Neuronal stem cell (in vitro differentiated cells): ENCODE data around the gene APPBP2.

Experiments used
- DNase-seq: peaks from one replicate; pipeline ENCODE4 v3.0.0-alpha.2; 2013; ENCODE audit warnings: low spot score
- H2AFZ ChIP-seq: one replicate; pipeline ENCODE4 v1.6.1; 2013; ENCODE audit warnings: mild to moderate bottlenecking, low read length, inconsistent platforms
- H2AK5ac ChIP-seq: 2 replicates; pipeline ENCODE4 v1.6.1; 2013; ENCODE audit warnings: low read depth, mild to moderate bottlenecking, inconsistent platforms, low read length, moderate library complexity, mixed read lengths
- H2BK120ac ChIP-seq: 2 replicates; pipeline ENCODE4 v1.6.1; 2013; ENCODE audit warnings: low read depth, mild to moderate bottlenecking, inconsistent platforms, low read length, moderate library complexity, mixed read lengths
- H2BK12ac ChIP-seq: one replicate; pipeline ENCODE4 v1.6.1; 2013; ENCODE audit warnings: low read length, inconsistent platforms
- H2BK15ac ChIP-seq: 2 replicates; pipeline ENCODE4 v1.6.1; 2013; ENCODE audit warnings: mild to moderate bottlenecking, low read length, inconsistent platforms, mixed read lengths
- H2BK5ac ChIP-seq: one replicate; pipeline ENCODE4 v1.6.1; 2013; ENCODE audit warnings: inconsistent platforms, mild to moderate bottlenecking, low read length, moderate library complexity
- H3K14ac ChIP-seq: one replicate; pipeline ENCODE4 v1.6.1; 2013; ENCODE audit warnings: low read length, inconsistent platforms
- H3K18ac ChIP-seq: 2 replicates; pipeline ENCODE4 v1.6.1; 2013; ENCODE audit warnings: low read length, inconsistent platforms
- H3K23ac ChIP-seq: 2 replicates; pipeline ENCODE4 v1.6.1; 2013; ENCODE audit warnings: low read depth, mild to moderate bottlenecking, mixed read lengths, low read length, inconsistent platforms; ENCODE audit not compliant: poor library complexity
- H3K27ac ChIP-seq: replicated peaks from 3 replicates; pipeline ENCODE4 v1.5.1; 2013; ENCODE audit warnings: low read length, inconsistent platforms
- H3K27me3 ChIP-seq, 3 experiments: 2 replicates each; pipeline ENCODE4 v1.6.1; 2013; ENCODE audit warnings: low read length in 3 of 3, mild to moderate bottlenecking in 2 of 3, inconsistent platforms in 1 of 3, low read depth in 1 of 3, mixed read lengths in 1 of 3, moderate library complexity in 1 of 3; ENCODE audit not compliant: control insufficient read depth in 3 of 3, insufficient read depth in 3 of 3
- H3K36me3 ChIP-seq, 2 donors: replicated peaks in 1 of 2; 2 replicates each; pipeline ENCODE4 v1.6.1; 2013; ENCODE audit warnings: low read length in 2 of 2; ENCODE audit not compliant: control insufficient read depth in 2 of 2, insufficient read depth in 2 of 2
- H3K4ac ChIP-seq: 2 replicates; pipeline ENCODE4 v1.6.1; 2013; ENCODE audit warnings: inconsistent platforms, mild to moderate bottlenecking, low read length, moderate library complexity
- H3K4me1 ChIP-seq, 2 donors: 1 replicate in 1 of 2; 2 replicates in 1 of 2; pipeline ENCODE4 v1.6.1; 2013; ENCODE audit warnings: low read length in 2 of 2, low read depth in 1 of 2; ENCODE audit not compliant: control insufficient read depth in 2 of 2, insufficient read depth in 1 of 2
- H3K4me2 ChIP-seq: one replicate; pipeline ENCODE4 v1.6.1; 2013; ENCODE audit warnings: mild to moderate bottlenecking, low read length, inconsistent platforms; ENCODE audit not compliant: insufficient read depth, poor library complexity, severe bottlenecking
- H3K4me3 ChIP-seq, 2 donors: 2 replicates each; pipeline ENCODE4 v1.5.1; 2013; ENCODE audit warnings: low read length in 2 of 2, mild to moderate bottlenecking in 2 of 2, inconsistent platforms in 1 of 2, moderate library complexity in 1 of 2
- H3K79me1 ChIP-seq: one replicate; pipeline ENCODE4 v1.6.1; 2013; ENCODE audit warnings: low read depth, mild to moderate bottlenecking, inconsistent platforms, low read length, moderate library complexity
- H3K9ac ChIP-seq: one replicate; pipeline ENCODE4 v1.6.1; 2013; ENCODE audit warnings: mild to moderate bottlenecking, low read depth, low read length, inconsistent platforms; ENCODE audit not compliant: poor library complexity
- H3K9me3 ChIP-seq, 2 donors: replicated peaks in 1 of 2; 2 replicates each; pipeline versions ENCODE3 to v1.6.1; 2013; ENCODE audit warnings: low read length in 2 of 2, mild to moderate bottlenecking in 2 of 2, inconsistent platforms in 1 of 2, low read depth in 1 of 2, mixed read lengths in 1 of 2, moderate library complexity in 1 of 2; ENCODE audit not compliant: control insufficient read depth in 2 of 2, insufficient read depth in 1 of 2
- H4K8ac ChIP-seq: one replicate; pipeline ENCODE4 v1.6.1; 2013; ENCODE audit warnings: low read depth, mild to moderate bottlenecking, inconsistent platforms, low read length, moderate library complexity
- H4K91ac ChIP-seq: one replicate; pipeline ENCODE4 v1.6.1; 2013; ENCODE audit warnings: low read length, low read depth, mild to moderate bottlenecking, inconsistent platforms; ENCODE audit not compliant: poor library complexity
- WGBS, 2 donors: extraction: QIAGEN DNeasy Blood & Tissue Kit; methylation state at CpG; one replicate each; pipeline ENCODE4 v1.1.7; 2013; ENCODE audit warnings: missing lambda C conversion rate in 2 of 2, mixed read lengths in 1 of 2; ENCODE audit not compliant: insufficient read length in 2 of 2, insufficient replicate concordance in 1 of 2; ENCODE audit errors: extremely low coverage in 2 of 2; 5-methylcytosine and 5-hydroxymethylcytosine counted together

The APPBP2 gene

DNA sequence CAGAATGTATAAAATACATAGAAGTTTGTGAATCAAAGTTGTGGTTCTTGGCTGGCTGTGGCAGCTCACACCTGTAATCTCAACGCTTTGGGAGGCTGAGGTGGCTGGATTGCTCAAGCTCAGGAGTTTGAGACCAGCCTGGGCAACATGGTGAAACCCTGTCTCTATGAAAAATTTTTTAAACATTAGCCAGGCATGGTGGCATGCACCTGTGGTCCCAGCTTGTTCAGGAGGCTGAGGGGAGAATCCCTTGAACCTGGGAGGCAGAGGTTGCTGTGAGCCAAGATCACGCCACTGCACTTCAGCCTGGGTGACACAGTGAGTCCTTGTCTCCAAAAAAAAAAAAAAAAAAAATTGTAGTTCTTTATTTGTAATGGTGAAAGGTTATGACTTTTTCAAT, 13.8 kb upstream of the APPBP2 start:
- Histone ChIP-seq H3K79me1 (no peaks in the 10 kb centered on the region), H2BK15ac (no peak overlapping the region), H3K27ac (no peak overlapping the region), H4K8ac (no peak overlapping the region), H3K27me3 (no peaks in the 10 kb centered on the region), H3K9ac (no peak overlapping the region), H2AK5ac (no peak overlapping the region), H3K4me1 (no peaks in the 10 kb centered on the region), H2BK120ac (no peak overlapping the region), H3K4ac (no peak overlapping the region), H2BK12ac (no peak overlapping the region), H3K14ac (no peak overlapping the region), H3K36me3 (no peaks in the 10 kb centered on the region), H2AFZ (no peak overlapping the region), H3K23ac (no peak overlapping the region), H3K18ac (no peak overlapping the region), H3K4me3 (no peak overlapping the region), H4K91ac (no peak overlapping the region), H3K9me3 (no peaks in the 10 kb centered on the region), H3K4me2 (no peak overlapping the region), H2BK5ac (no peak overlapping the region)
- no CpG with 5 or more reads among the region's 2 CpGs for WGBS, 2 donors
- no peak for DNase-seq

DNA sequence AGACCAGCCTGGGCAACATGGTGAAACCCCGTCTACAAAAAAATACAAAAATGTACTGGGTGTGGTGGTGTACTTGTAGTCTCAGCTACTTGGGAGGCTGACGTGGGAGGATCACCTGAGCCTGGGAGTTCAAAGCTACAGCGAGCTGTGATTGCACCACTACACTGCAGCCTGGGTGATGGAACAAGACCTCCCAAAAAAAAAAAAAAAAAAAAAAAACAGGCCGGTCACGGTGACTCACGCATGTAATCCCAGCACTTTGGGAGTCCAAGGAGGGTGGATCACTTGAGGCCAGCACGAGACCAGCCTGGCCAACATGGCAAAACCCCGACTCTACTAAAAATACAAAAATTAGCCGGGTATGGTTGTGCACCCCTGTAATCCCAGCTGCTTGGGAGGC, 12.7 kb upstream of the APPBP2 start:
- H4K8ac ChIP-seq = no peak overlapping the region
- H2AFZ ChIP-seq = no peak overlapping the region
- H3K9ac ChIP-seq = no peak overlapping the region
- no peak overlapping the region for H2BK15ac ChIP-seq
- H2BK12ac ChIP-seq = no peak overlapping the region
- no peak overlapping the region for H2BK120ac ChIP-seq
- H3K18ac ChIP-seq = no peak overlapping the region
- no peak overlapping the region for H4K91ac ChIP-seq
- no peak overlapping the region for H3K23ac ChIP-seq
- DNase-seq = no peak
- no peak overlapping the region for H3K27ac ChIP-seq
- no CpG with 5 or more reads among the region's 9 CpGs for WGBS, 2 donors
- no peak overlapping the region for H3K4me2 ChIP-seq
- no peak overlapping the region for H3K4ac ChIP-seq
- H3K27me3 ChIP-seq = no peaks in the 10 kb centered on the region
- H3K14ac ChIP-seq = no peak overlapping the region
- no peak overlapping the region for H3K4me3 ChIP-seq
- no peak overlapping the region for H2AK5ac ChIP-seq
- H3K4me1 ChIP-seq = no peaks in the 10 kb centered on the region
- no peaks in the 10 kb centered on the region for H3K36me3 ChIP-seq
- H3K79me1 ChIP-seq = no peaks in the 10 kb centered on the region
- no peak overlapping the region for H2BK5ac ChIP-seq
- H3K9me3 ChIP-seq = no peaks in the 10 kb centered on the region

DNA sequence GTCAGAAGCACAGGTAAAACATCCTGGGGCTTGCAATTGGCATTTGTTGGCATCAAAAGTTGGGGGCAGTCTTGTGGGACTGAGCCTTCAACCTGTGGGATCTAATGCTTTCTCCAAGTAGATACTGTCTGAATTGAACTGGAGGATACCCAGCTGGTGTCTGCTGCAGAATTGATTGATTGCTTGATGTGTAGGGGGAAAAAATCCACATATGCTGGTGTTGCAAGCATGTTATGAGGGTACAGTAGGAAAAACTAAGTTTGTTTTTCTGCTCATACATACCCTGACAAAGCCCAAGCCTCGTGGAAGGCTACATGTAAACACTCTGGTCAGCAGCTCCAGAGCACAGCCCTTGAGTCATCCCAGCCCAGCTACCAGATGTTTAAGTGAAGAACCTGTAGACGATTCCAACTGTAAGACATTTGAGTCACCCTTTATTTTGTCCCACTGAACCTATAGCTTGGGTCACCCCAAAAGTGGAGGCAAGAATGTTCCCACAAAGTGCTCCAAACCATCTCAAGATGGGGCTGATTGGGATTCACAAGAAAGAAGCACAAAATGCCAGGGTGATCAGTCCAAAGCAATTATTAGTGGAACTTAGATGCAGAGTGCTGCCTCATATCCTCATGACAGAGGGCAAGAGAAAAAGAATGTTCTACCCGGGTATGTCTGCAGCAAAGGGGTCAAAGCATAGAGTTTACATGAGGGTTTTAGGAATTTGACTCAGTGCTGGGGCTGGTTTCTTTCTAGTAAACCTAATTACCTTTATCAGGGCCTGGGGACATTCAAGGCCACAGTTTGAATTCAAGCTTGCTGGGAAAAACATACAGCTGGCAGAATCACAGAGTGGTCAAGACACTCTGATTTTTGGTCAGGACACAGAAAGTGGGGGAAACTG, 9.6 kb upstream of the APPBP2 start:
- no peaks in the 10 kb centered on the region for H3K27me3 ChIP-seq
- H3K79me1 ChIP-seq = no peaks in the 10 kb centered on the region
- H3K23ac ChIP-seq = no peak overlapping the region
- no peak overlapping the region for H3K4me3 ChIP-seq
- no peak overlapping the region for H2BK120ac ChIP-seq
- DNase-seq = no peak
- no peak overlapping the region for H2BK5ac ChIP-seq
- no peak overlapping the region for H2BK15ac ChIP-seq
- H3K9ac ChIP-seq = no peak overlapping the region
- no peak overlapping the region for H2AK5ac ChIP-seq
- no peak overlapping the region for H4K91ac ChIP-seq
- H2AFZ ChIP-seq = no peak overlapping the region
- H3K4ac ChIP-seq = no peak overlapping the region
- no peaks in the 10 kb centered on the region for H3K36me3 ChIP-seq
- no peak overlapping the region for H3K18ac ChIP-seq
- H3K4me2 ChIP-seq = no peak overlapping the region
- no CpG with 5 or more reads among the region's 3 CpGs for WGBS, 2 donors
- no peaks in the 10 kb centered on the region for H3K9me3 ChIP-seq
- no peaks in the 10 kb centered on the region for H3K4me1 ChIP-seq
- H2BK12ac ChIP-seq = no peak overlapping the region
- H4K8ac ChIP-seq = no peak overlapping the region
- no peak overlapping the region for H3K14ac ChIP-seq
- no peak overlapping the region for H3K27ac ChIP-seq

DNA sequence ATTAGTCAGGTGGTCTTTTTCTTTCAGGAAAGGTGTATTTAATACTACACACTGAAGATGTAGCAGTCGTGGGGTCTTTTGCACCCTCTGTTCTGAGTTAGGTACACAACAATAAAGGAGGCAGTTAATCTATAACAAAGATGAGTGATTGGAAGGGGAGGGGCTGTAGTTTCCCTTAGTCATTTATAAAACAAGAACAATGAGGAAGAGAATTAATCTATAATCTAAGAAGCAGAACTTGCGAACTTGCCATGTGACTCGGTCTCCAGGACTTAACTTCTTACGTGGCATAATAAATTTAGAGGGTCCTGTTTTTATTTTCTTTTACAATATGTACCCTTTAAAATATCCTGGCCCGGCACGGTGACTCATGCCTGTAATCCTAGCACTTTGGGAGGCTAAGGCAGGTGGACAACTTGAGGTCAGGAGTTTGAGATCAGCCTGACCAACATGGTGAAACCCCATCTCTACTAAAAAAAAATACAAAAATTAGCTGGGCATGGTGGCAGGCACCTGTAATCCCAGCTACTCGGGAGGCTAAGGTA, 8.6 kb upstream of the APPBP2 start:
- H3K9ac ChIP-seq = no peak overlapping the region
- H2BK12ac ChIP-seq = no peak overlapping the region
- no peak overlapping the region for H3K14ac ChIP-seq
- no peak overlapping the region for H3K4me2 ChIP-seq
- H3K18ac ChIP-seq = no peak overlapping the region
- no peaks in the 10 kb centered on the region for H3K4me1 ChIP-seq
- WGBS, 2 donors = no CpG with 5 or more reads among the region's 7 CpGs
- no peak overlapping the region for H2BK5ac ChIP-seq
- no peaks in the 10 kb centered on the region for H3K27me3 ChIP-seq
- no peak overlapping the region for H3K4me3 ChIP-seq
- no peak overlapping the region for H4K91ac ChIP-seq
- H2BK120ac ChIP-seq = no peak overlapping the region
- no peak overlapping the region for H3K23ac ChIP-seq
- H3K4ac ChIP-seq = no peak overlapping the region
- no peak overlapping the region for H2AFZ ChIP-seq
- H4K8ac ChIP-seq = no peak overlapping the region
- no peak overlapping the region for H3K27ac ChIP-seq
- H3K79me1 ChIP-seq = no peaks in the 10 kb centered on the region
- no peak overlapping the region for H2AK5ac ChIP-seq
- DNase-seq = no peak
- peaks cover 2 to 5% of the 10 kb centered on the region in 2 donors for H3K9me3 ChIP-seq
- no peak overlapping the region for H2BK15ac ChIP-seq
- no peaks in the 10 kb centered on the region for H3K36me3 ChIP-seq
